ENCODE measurements around the gene NUBP1. TPM values are rescaled to one million over a fixed set of nuclear protein-coding genes. Genes with fewer than 3 reads are reported as not detected.

The NUBP1 gene
- total RNA-seq, 1 experiment from 2014 or later, result 25.4 TPM

DNA sequence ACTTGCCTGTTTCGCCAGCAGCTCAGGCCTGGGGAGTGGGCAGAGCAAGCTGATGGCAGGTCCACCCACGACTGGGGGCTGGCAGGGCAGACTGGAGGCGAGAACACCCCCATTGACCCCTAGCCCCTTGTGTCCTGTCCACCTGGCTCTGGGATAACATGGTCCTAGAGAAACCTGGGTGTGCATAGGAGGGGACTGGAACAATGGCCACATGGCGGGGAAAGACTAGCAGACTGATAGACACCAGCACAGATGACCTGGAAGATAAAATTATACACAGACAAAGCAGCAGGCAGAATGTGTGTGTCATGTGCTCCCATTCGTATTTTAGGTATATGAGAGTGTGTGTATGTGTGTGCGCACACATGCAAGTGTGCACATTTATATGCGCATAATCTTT is 23.5 kb downstream of the NUBP1 start (continued):
- TF ChIP-seq, protein P1, sequence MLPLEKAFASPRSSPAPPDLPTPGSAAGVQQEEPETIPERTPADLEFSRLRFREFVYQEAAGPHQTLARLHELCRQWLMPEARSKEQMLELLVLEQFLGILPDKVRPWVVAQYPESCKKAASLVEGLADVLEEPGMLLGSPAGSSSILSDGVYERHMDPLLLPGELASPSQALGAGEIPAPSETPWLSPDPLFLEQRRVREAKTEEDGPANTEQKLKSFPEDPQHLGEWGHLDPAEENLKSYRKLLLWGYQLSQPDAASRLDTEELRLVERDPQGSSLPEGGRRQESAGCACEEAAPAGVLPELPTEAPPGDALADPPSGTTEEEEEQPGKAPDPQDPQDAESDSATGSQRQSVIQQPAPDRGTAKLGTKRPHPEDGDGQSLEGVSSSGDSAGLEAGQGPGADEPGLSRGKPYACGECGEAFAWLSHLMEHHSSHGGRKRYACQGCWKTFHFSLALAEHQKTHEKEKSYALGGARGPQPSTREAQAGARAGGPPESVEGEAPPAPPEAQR (CRISPR knock-in tag; IDR thresholded peaks at IDR 0.05), result no peak
- TF ChIP-seq GTF2I (CRISPR knock-in tag; conservative IDR thresholded peaks at IDR 0.05) (no peak), KAT7 (CRISPR knock-in tag; IDR thresholded peaks at IDR 0.05; ENCODE audit: borderline replicate concordance) (no peak), NR2C2 (CRISPR knock-in tag; IDR thresholded peaks at IDR 0.05) (no peak), FOXP1 (CRISPR knock-in tag; IDR thresholded peaks at IDR 0.05; ENCODE audit: borderline replicate concordance) (no peak), ZNF671 (CRISPR knock-in tag; IDR thresholded peaks at IDR 0.05) (no peak)
- TF ChIP-seq, protein P2, sequence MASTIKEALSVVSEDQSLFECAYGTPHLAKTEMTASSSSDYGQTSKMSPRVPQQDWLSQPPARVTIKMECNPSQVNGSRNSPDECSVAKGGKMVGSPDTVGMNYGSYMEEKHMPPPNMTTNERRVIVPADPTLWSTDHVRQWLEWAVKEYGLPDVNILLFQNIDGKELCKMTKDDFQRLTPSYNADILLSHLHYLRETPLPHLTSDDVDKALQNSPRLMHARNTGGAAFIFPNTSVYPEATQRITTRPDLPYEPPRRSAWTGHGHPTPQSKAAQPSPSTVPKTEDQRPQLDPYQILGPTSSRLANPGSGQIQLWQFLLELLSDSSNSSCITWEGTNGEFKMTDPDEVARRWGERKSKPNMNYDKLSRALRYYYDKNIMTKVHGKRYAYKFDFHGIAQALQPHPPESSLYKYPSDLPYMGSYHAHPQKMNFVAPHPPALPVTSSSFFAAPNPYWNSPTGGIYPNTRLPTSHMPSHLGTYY (CRISPR knock-in tag; IDR thresholded peaks at IDR 0.05), result no peak
- TF ChIP-seq, protein P3, sequence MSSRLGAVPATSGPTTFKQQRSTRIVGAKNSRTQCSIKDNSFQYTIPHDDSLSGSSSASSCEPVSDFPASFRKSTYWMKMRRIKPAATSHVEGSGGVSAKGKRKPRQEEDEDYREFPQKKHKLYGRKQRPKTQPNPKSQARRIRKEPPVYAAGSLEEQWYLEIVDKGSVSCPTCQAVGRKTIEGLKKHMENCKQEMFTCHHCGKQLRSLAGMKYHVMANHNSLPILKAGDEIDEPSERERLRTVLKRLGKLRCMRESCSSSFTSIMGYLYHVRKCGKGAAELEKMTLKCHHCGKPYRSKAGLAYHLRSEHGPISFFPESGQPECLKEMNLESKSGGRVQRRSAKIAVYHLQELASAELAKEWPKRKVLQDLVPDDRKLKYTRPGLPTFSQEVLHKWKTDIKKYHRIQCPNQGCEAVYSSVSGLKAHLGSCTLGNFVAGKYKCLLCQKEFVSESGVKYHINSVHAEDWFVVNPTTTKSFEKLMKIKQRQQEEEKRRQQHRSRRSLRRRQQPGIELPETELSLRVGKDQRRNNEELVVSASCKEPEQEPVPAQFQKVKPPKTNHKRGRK (CRISPR knock-in tag; IDR thresholded peaks at IDR 0.05; ENCODE audit: borderline replicate concordance), result no peak

DNA sequence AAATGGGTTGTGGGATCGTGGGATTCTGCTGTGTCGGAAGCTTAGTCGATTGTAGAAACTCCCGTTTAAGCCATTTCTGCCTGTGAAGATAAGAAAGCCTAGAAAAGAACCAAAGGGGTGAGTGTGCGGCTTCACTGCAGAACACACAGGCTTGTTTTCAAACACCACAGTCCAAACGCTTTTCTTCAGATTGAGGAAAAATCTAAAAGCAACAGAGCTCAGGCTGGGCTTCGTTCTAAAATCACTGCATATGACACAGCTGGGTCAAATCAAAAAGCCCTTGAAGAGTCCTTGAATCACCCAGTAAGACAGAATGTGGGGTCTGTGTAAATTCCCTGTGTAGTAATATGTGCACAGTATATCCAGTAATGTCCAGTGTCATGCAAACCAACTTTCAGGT is 25.7 kb downstream of the NUBP1 start:
- TF ChIP-seq NFATC4 (CRISPR knock-in tag; IDR thresholded peaks at IDR 0.05) (no peak), HMGA2 (CRISPR knock-in tag; IDR thresholded peaks at IDR 0.05) (no peak)
- TF ChIP-seq, protein P4, sequence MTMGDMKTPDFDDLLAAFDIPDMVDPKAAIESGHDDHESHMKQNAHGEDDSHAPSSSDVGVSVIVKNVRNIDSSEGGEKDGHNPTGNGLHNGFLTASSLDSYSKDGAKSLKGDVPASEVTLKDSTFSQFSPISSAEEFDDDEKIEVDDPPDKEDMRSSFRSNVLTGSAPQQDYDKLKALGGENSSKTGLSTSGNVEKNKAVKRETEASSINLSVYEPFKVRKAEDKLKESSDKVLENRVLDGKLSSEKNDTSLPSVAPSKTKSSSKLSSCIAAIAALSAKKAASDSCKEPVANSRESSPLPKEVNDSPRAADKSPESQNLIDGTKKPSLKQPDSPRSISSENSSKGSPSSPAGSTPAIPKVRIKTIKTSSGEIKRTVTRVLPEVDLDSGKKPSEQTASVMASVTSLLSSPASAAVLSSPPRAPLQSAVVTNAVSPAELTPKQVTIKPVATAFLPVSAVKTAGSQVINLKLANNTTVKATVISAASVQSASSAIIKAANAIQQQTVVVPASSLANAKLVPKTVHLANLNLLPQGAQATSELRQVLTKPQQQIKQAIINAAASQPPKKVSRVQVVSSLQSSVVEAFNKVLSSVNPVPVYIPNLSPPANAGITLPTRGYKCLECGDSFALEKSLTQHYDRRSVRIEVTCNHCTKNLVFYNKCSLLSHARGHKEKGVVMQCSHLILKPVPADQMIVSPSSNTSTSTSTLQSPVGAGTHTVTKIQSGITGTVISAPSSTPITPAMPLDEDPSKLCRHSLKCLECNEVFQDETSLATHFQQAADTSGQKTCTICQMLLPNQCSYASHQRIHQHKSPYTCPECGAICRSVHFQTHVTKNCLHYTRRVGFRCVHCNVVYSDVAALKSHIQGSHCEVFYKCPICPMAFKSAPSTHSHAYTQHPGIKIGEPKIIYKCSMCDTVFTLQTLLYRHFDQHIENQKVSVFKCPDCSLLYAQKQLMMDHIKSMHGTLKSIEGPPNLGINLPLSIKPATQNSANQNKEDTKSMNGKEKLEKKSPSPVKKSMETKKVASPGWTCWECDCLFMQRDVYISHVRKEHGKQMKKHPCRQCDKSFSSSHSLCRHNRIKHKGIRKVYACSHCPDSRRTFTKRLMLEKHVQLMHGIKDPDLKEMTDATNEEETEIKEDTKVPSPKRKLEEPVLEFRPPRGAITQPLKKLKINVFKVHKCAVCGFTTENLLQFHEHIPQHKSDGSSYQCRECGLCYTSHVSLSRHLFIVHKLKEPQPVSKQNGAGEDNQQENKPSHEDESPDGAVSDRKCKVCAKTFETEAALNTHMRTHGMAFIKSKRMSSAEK (CRISPR knock-in tag; IDR thresholded peaks at IDR 0.05; ENCODE audit: borderline replicate concordance), result no peak
- TF ChIP-seq, protein P5, sequence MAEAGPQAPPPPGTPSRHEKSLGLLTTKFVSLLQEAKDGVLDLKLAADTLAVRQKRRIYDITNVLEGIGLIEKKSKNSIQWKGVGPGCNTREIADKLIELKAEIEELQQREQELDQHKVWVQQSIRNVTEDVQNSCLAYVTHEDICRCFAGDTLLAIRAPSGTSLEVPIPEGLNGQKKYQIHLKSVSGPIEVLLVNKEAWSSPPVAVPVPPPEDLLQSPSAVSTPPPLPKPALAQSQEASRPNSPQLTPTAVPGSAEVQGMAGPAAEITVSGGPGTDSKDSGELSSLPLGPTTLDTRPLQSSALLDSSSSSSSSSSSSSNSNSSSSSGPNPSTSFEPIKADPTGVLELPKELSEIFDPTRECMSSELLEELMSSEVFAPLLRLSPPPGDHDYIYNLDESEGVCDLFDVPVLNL (CRISPR knock-in tag; IDR thresholded peaks at IDR 0.05; ENCODE audit: borderline replicate concordance, low read depth), result no peak
- POLR2A ChIA-PET, result no interaction called here
- CTCF ChIA-PET, result interaction anchor here (0.8 kb wide), 1 partner anchor 149 kb away, joined by 3 read pairs; no protein-coding TSS in a partner anchor
- Mint-ChIP-seq H3K36me3 (peaks cover 7% of the 10 kb centered on the region), H3K4me1 (peaks cover 6% of the 10 kb centered on the region; the same call in 1 of the 2 replicates), H3K4me3 (no peak overlapping the region), H3K27me3 (ENCODE audit: low read depth) (no peaks in the 10 kb centered on the region), H3K27ac (no peak overlapping the region), H3K9me3 (peaks cover under 1% of the 10 kb centered on the region)
- no peak for ATAC-seq
- no peak for DNase-seq (ENCODE audit: low spot score)

DNA sequence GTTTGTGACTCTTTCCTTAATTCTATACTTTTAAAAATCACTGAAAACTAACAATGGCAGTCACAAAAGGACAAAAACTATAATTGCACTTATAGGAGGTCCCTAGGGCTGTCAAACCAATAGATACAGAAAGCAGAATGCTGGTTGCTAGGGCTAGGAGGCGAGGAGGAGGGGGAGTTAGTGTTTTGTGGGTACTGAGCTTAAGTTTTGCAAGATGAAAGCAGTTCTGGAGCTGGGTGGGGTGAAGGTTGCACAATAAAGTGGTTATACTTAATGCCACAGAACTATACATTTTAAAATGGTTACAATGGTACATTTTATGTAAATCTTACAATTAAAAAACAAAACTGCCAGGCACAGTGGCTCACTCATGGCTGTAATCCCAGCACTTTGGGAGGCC is 27.3 kb downstream of the NUBP1 start:
- POLR2A ChIA-PET, result no interaction called here
- no peak for ATAC-seq
- TF ChIP-seq NFYB (CRISPR knock-in tag; conservative IDR thresholded peaks at IDR 0.05; ENCODE audit: low read depth) (no peak), RORB (CRISPR knock-in tag; IDR thresholded peaks at IDR 0.05) (no peak), PRRX2 (CRISPR knock-in tag; IDR thresholded peaks at IDR 0.05) (no peak), FOXJ3 (CRISPR knock-in tag; IDR thresholded peaks at IDR 0.05; ENCODE audit: borderline replicate concordance) (no peak), NR2C2 (CRISPR knock-in tag; IDR thresholded peaks at IDR 0.05) (no peak), ZNF423 (CRISPR knock-in tag; IDR thresholded peaks at IDR 0.05) (no peak), SP1 (CRISPR knock-in tag; conservative IDR thresholded peaks at IDR 0.05) (no peak)
- TF ChIP-seq, protein P1 (CRISPR knock-in tag; IDR thresholded peaks at IDR 0.05), result no peak
- TF ChIP-seq, protein P6, sequence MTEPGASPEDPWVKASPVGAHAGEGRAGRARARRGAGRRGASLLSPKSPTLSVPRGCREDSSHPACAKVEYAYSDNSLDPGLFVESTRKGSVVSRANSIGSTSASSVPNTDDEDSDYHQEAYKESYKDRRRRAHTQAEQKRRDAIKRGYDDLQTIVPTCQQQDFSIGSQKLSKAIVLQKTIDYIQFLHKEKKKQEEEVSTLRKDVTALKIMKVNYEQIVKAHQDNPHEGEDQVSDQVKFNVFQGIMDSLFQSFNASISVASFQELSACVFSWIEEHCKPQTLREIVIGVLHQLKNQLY (CRISPR knock-in tag; IDR thresholded peaks at IDR 0.05), result no peak
- TF ChIP-seq, protein P7, sequence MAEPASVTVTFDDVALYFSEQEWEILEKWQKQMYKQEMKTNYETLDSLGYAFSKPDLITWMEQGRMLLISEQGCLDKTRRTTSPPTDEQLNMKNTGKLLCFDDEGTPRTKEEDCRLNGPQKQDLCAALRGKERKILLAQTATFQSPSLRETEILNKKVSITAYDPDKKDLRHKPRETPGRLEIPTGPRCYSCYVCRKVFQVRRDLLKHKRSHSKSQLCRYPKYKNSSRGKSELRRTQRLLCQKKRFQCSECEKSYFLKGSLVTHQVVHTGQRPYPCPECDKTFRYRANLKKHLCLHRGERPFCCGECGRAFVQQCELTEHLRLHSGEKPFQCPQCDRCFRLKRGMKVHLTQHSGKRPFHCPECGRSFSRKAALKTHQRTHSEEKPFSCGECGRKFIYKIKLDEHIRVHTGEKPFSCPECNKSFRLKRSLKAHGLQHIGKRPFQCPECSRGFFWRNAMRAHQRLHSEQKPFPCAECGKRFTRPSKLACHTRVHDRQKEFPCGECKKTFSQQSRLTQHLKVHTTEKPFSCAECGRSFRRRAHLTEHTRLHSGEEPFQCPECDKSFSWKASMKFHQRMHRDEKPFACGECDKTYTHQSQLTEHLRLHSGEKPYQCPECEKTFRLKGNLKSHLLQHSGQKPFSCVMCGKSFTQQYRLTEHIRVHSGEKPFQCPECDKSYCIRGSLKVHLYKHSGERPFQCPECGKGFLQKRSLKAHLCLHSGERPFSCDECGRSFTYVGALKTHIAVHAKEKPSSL (CRISPR knock-in tag; conservative IDR thresholded peaks at IDR 0.05), result no peak

More for the DNA sequence above, 27.3 kb downstream of the NUBP1 start:
- Mint-ChIP-seq H3K4me3 (no peak overlapping the region), H3K27me3 (ENCODE audit: low read depth) (no peaks in the 10 kb centered on the region), H3K9me3 (no peaks in the 10 kb centered on the region), H3K27ac (no peak overlapping the region), H3K4me1 (peaks cover 6% of the 10 kb centered on the region; the same call in 1 of the 2 replicates), H3K36me3 (peaks cover 3% of the 10 kb centered on the region; the same call in 1 of the 2 replicates)
- no peak for DNase-seq (ENCODE audit: low spot score)
- CTCF ChIA-PET, result no interaction called here
